ENCODE data around the gene CD163.

DNA sequence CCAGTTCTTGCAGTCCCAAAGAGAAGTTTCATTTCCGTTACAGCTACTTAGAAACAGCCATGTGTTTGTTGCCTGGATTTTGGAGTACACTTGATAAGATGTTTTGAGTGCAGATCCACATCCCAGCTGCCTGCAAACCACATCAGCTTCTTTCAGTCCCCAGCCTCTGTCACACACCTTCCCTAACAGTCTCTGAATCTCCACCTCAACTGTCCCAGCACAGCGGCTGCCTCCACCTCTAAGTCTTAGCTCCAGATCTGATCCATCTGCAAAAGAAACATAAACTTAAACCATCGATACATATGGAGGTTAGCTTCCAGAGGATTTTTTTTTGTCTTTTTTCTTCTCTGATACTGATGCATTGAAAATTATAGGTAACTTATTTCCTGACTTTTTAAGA, 8.4 kb downstream of the CD163 start:
- TF ChIP-seq, protein P1, sequence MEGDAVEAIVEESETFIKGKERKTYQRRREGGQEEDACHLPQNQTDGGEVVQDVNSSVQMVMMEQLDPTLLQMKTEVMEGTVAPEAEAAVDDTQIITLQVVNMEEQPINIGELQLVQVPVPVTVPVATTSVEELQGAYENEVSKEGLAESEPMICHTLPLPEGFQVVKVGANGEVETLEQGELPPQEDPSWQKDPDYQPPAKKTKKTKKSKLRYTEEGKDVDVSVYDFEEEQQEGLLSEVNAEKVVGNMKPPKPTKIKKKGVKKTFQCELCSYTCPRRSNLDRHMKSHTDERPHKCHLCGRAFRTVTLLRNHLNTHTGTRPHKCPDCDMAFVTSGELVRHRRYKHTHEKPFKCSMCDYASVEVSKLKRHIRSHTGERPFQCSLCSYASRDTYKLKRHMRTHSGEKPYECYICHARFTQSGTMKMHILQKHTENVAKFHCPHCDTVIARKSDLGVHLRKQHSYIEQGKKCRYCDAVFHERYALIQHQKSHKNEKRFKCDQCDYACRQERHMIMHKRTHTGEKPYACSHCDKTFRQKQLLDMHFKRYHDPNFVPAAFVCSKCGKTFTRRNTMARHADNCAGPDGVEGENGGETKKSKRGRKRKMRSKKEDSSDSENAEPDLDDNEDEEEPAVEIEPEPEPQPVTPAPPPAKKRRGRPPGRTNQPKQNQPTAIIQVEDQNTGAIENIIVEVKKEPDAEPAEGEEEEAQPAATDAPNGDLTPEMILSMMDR (IDR thresholded peaks at IDR 0.05 in 8 of 11, conservative IDR thresholded peaks at IDR 0.05 in 3 of 11) = no peak
- TF ChIP-seq POLR2AphosphoS5 (IDR thresholded peaks at IDR 0.05) (no peak), POLR2A (IDR thresholded peaks at IDR 0.05) (no peak)

All from spleen (tissue), 7 donors.